Neural progenitor cell (in vitro differentiated cells): ENCODE measurements around the gene RHPN2.

Experiments
- EZH2phosphoT487 ChIP-seq: fragments of 200-600 bp; sonication (generic); IDR thresholded peaks from 2 replicates; pipeline ENCODE4 v1.6.1; 2017; ENCODE audit warnings: antibody characterized with exemption
- TF ChIP-seq, protein P1 (sequence below): fragments of 200-600 bp; sonication (generic); IDR thresholded peaks from 2 replicates; pipeline ENCODE4 v1.5.1; 2017; ENCODE audit warnings: antibody characterized with exemption, mild to moderate bottlenecking

GRCh38 chr19:33108161-33108560 lies 43.5 kb upstream of the RHPN2 start:
- TF ChIP-seq EZH2phosphoT487: no peak
- TF ChIP-seq, protein P1, sequence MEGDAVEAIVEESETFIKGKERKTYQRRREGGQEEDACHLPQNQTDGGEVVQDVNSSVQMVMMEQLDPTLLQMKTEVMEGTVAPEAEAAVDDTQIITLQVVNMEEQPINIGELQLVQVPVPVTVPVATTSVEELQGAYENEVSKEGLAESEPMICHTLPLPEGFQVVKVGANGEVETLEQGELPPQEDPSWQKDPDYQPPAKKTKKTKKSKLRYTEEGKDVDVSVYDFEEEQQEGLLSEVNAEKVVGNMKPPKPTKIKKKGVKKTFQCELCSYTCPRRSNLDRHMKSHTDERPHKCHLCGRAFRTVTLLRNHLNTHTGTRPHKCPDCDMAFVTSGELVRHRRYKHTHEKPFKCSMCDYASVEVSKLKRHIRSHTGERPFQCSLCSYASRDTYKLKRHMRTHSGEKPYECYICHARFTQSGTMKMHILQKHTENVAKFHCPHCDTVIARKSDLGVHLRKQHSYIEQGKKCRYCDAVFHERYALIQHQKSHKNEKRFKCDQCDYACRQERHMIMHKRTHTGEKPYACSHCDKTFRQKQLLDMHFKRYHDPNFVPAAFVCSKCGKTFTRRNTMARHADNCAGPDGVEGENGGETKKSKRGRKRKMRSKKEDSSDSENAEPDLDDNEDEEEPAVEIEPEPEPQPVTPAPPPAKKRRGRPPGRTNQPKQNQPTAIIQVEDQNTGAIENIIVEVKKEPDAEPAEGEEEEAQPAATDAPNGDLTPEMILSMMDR: no peak
